Upper lobe of left lung (tissue), 4 donors: ENCODE data around the gene SLN.

ENCODE experiments used
- CTCF ChIP-seq, 6 experiments: fragments of 450-650 bp in 4 of 6; fragments of 200-600 bp in 2 of 6; sonication (generic) in 2 of 6; IDR thresholded peaks; one replicate each; pipeline ENCODE4 v1.5.1; 2016 to 2019; ENCODE audit warnings: antibody characterized with exemption in 6 of 6
- EP300 ChIP-seq, 4 donors: sonication (generic); formaldehyde crosslinking; IDR thresholded peaks; one replicate each; pipeline ENCODE4 v1.5.1; 2017; ENCODE audit warnings: antibody characterized with exemption in 4 of 4, control low read depth in 2 of 4
- POLR2A ChIP-seq, 4 donors: fragments of 450-650 bp; IDR thresholded peaks; one replicate each; pipeline ENCODE4 v1.5.1; 2016 to 2017; ENCODE audit warnings: antibody characterized with exemption in 4 of 4, mild to moderate bottlenecking in 2 of 4

- TF ChIP-seq POLR2A (IDR thresholded peaks at IDR 0.05) (no peak), CTCF (IDR thresholded peaks at IDR 0.05) (no peak), EP300 (IDR thresholded peaks at IDR 0.05) (no peak)
These were observed 44.7 kb upstream of the SLN start for GRCh38 chr11:107756553-107756952.
